ENCODE results near the gene STX10.

STX10 gene

DNA sequence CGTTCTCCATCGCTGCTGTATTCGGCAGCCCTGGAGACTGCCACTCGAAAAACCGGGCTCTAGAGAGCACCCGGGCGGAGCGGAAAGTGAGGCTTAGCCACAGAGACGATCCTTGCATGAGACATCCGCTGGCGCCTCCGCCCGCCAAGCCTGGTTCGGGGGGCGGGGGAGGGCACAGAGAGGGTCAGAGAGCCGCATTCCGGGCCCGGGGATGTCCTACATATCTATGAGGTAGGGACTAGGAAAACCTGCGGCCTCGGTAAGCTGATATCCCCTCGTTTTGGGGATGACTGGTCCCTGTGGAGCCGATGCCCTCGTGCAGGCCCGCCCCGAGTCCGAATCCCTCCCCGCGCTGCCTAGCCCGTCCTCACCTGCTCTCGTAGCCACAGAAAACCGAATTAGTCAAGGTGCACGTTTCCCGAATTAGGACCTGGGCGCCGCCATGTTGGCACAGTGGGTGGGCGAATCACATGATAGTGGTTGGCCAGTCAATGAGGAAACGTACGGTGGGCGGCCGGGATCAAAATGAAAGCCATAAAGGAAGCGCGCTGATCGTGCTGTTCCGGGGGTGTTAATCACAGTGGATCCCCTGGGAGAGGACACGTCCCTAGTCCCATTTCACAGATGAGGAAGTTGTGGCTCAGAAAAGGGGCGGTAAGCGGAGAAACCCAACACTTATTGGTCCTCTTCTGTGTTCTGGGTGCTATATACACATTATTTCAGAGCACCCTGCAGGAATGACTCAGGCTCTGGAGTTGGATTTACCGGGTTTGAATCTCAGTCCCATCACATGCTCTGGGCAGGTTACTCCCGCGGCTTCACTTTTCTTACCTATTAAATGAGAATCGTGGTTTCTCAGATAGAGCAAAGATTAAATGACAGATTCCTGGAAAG is 33.6 kb downstream of the STX10 start, which contains the start of gene TRMT1:
TRMT1 (minus strand) TSS at position 459 of the 894 bp plus-strand sequence; CDS start at position 118, 341 bp downstream.
- ChIA-PET POLR2A (interaction anchor here (1.3 kb wide), 1 partner anchor 16 kb away, joined by 5 read pairs; no protein-coding TSS in a partner anchor), CTCF (interaction anchor here (1.7 to 4.2 kb wide), 3 partner anchors 11 to 16 kb away, joined by 6 to 25 read pairs (median 8); no protein-coding TSS in a partner anchor)
- Histone ChIP-seq H3K9me3 (ENCODE audit: control extremely low read depth in 1 of 5, control insufficient read depth in 4 of 5, insufficient read depth in 2 of 5, low read depth in 1 of 5, low read length in 4 of 5) (no peaks in the 10 kb centered on the region), H3K36me3 (ENCODE audit: control insufficient read depth in 4 of 4, insufficient read depth in 4 of 4, low read length in 3 of 4) (peaks cover 3 to 34% (median 18%) of the 10 kb centered on the region in 4 experiments), H3K27ac (ENCODE audit: insufficient read depth in 1 of 2, low read depth in 1 of 2, low read length in 2 of 2, poor library complexity in 1 of 2, severe bottlenecking in 2 of 2) (peak within 1 kb of the TSS; percentile 61 to 83), H3K4me3 (ENCODE audit: control insufficient read depth in 1 of 7, extremely low read depth in 1 of 7, insufficient read depth in 4 of 7, low read depth in 2 of 7, low read length in 6 of 7) (peak within 1 kb of the TSS; percentile 83 to 97 (median 95)), H3K4me1 (ENCODE audit: control extremely low read depth in 1 of 4, control insufficient read depth in 4 of 4, insufficient read depth in 4 of 4, low read length in 3 of 4) (peaks cover 0 to 46% (median 36%) of the 10 kb centered on the region in 4 experiments), H3K27me3 (replicated peaks in 2 of 5; ENCODE audit: control insufficient read depth in 4 of 5, insufficient read depth in 5 of 5, low read length in 4 of 5) (no peaks in the 10 kb centered on the region)
- WGBS (ENCODE audit: insufficient coverage), result under 1% methylated on average over 49 of the region's 51 CpGs
- peak; percentile 92 to 97 (median 96) for DNase-seq

DNA sequence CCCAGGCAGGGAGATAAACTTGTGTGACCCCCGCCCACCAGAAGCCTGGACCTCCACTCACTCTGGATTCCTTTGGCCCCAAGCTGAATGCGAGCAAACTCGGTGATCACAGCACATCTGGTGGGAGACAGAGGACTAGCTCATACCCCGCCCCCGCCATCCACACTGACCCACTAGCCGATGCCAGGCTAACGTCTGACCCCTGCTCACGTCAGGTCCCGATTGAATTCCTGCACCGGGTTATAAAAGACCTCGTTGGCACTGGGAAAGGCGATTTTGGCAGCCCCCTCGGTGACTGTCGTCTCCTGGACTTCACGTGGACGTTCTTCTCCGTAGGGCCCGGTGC is 34.3 kb downstream of the STX10 start:
- WGBS (ENCODE audit: insufficient coverage), result 1% methylated on average over 18 of the region's 18 CpGs
- peak overlapping the region; percentile 61 to 83 for H3K27ac ChIP-seq (ENCODE audit: insufficient read depth in 1 of 2, low read depth in 1 of 2, low read length in 2 of 2, poor library complexity in 1 of 2, severe bottlenecking in 2 of 2)
- H3K36me3 ChIP-seq (ENCODE audit: control insufficient read depth in 4 of 4, insufficient read depth in 4 of 4, low read length in 3 of 4), result peaks cover 3 to 34% (median 17%) of the 10 kb centered on the region in 4 experiments
- peaks cover 0 to 46% (median 36%) of the 10 kb centered on the region in 4 experiments for H3K4me1 ChIP-seq (ENCODE audit: control extremely low read depth in 1 of 4, control insufficient read depth in 4 of 4, insufficient read depth in 4 of 4, low read length in 3 of 4)
- no peaks in the 10 kb centered on the region for H3K27me3 ChIP-seq (replicated peaks in 2 of 5; ENCODE audit: control insufficient read depth in 4 of 5, insufficient read depth in 5 of 5, low read length in 4 of 5)
- peak overlapping the region; percentile 83 to 97 (median 95) for H3K4me3 ChIP-seq (ENCODE audit: control insufficient read depth in 1 of 7, extremely low read depth in 1 of 7, insufficient read depth in 4 of 7, low read depth in 2 of 7, low read length in 6 of 7)
- ChIA-PET CTCF (interaction anchor here (1.5 to 4.2 kb wide), 2 partner anchors 10 to 24 kb away, joined by 3 to 25 read pairs; no protein-coding TSS in a partner anchor), POLR2A (interaction anchor here (1.3 kb wide), 1 partner anchor 16 kb away, joined by 5 read pairs; no protein-coding TSS in a partner anchor)
- no peaks in the 10 kb centered on the region for H3K9me3 ChIP-seq (ENCODE audit: control extremely low read depth in 1 of 5, control insufficient read depth in 4 of 5, insufficient read depth in 2 of 5, low read depth in 1 of 5, low read length in 4 of 5)
- DNase-seq, result no peak

DNA sequence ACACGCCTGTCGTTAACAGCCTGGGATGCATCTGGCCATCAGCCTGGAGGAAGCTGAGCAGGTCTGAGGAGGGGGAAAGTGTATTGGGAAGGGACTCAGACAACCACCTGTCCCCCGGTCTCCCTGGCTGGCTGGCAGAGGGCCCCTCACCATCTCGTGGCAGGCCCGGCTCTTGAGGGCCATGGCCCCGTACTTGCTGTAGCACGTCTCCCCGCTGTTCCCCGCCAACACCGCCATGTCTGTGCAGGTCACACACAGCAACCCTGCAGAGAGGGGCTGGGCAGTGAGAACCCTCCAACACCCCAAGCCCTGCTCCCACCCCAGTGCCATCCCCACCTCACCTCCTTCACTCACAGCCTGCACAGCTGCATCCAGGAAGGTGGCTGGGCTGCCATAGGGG is 37.6 kb downstream of the STX10 start:
- ChIA-PET POLR2A (no interaction called here), CTCF (interaction anchor here (1.7 kb wide), 1 partner anchor 11 kb away, joined by 4 read pairs; no protein-coding TSS in a partner anchor)
- DNase-seq, result no peak
- WGBS (ENCODE audit: insufficient coverage), result 95% methylated on average over 10 of the region's 10 CpGs
- H3K27ac ChIP-seq (ENCODE audit: insufficient read depth in 1 of 2, low read depth in 1 of 2, low read length in 2 of 2, poor library complexity in 1 of 2, severe bottlenecking in 2 of 2), result no peak overlapping the region
- H3K4me3 ChIP-seq (ENCODE audit: control insufficient read depth in 1 of 7, extremely low read depth in 1 of 7, insufficient read depth in 4 of 7, low read depth in 2 of 7, low read length in 6 of 7), result no peak overlapping the region
- H3K4me1 ChIP-seq (ENCODE audit: control extremely low read depth in 1 of 4, control insufficient read depth in 4 of 4, insufficient read depth in 4 of 4, low read length in 3 of 4), result peaks cover 0 to 24% (median 19%) of the 10 kb centered on the region in 4 experiments
- peaks cover 6 to 50% (median 29%) of the 10 kb centered on the region in 4 experiments for H3K36me3 ChIP-seq (ENCODE audit: control insufficient read depth in 4 of 4, insufficient read depth in 4 of 4, low read length in 3 of 4)
- no peaks in the 10 kb centered on the region for H3K27me3 ChIP-seq (replicated peaks in 2 of 5; ENCODE audit: control insufficient read depth in 4 of 5, insufficient read depth in 5 of 5, low read length in 4 of 5)
- H3K9me3 ChIP-seq (ENCODE audit: control extremely low read depth in 1 of 5, control insufficient read depth in 4 of 5, insufficient read depth in 2 of 5, low read depth in 1 of 5, low read length in 4 of 5), result no peaks in the 10 kb centered on the region

DNA sequence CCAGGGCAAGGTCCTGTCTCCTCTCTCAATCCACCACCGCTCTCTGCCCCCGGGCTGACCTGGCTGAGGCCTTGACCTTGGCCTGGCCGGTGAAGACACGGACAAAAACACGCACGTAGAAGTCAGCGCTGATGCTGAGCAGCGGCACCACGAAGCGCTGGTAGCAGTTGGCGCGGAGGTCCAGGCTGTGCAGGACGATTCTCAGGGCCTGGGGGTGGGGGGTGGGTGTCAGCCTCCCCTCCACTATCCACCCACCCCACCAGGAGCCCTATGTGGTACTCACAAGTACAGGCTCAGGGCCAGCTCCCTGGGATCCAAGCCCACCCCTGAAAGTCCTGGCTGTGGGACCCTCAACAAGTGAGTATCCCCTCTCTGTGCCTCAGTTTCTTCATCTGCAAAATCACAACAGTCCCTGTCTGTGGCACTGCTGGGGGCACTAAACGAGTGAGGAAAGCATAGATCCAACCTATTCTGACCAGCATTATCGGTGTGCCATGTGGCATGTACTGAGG is 40.0 kb downstream of the STX10 start:
- CTCF ChIA-PET, result no interaction called here
- 100% methylated on average over 2 of the region's 15 CpGs for WGBS (ENCODE audit: insufficient coverage)
- H3K4me1 ChIP-seq (ENCODE audit: control extremely low read depth in 1 of 4, control insufficient read depth in 4 of 4, insufficient read depth in 4 of 4, low read length in 3 of 4), result peaks cover 0 to 14% (median 11%) of the 10 kb centered on the region in 4 experiments
- peaks cover 6 to 53% (median 29%) of the 10 kb centered on the region in 4 experiments for H3K36me3 ChIP-seq (ENCODE audit: control insufficient read depth in 4 of 4, insufficient read depth in 4 of 4, low read length in 3 of 4)
- no peaks in the 10 kb centered on the region for H3K27me3 ChIP-seq (replicated peaks in 2 of 5; ENCODE audit: control insufficient read depth in 4 of 5, insufficient read depth in 5 of 5, low read length in 4 of 5)
- no peak for DNase-seq
- no peak overlapping the region for H3K4me3 ChIP-seq (ENCODE audit: control insufficient read depth in 1 of 7, extremely low read depth in 1 of 7, insufficient read depth in 4 of 7, low read depth in 2 of 7, low read length in 6 of 7)
- H3K27ac ChIP-seq (ENCODE audit: insufficient read depth in 1 of 2, low read depth in 1 of 2, low read length in 2 of 2, poor library complexity in 1 of 2, severe bottlenecking in 2 of 2), result no peak overlapping the region
- H3K9me3 ChIP-seq (ENCODE audit: control extremely low read depth in 1 of 5, control insufficient read depth in 4 of 5, insufficient read depth in 2 of 5, low read depth in 1 of 5, low read length in 4 of 5), result no peaks in the 10 kb centered on the region
- POLR2A ChIA-PET, result interaction anchor here (0.7 kb wide), 1 partner anchor 14 kb away, joined by 3 read pairs; no protein-coding TSS in a partner anchor

DNA sequence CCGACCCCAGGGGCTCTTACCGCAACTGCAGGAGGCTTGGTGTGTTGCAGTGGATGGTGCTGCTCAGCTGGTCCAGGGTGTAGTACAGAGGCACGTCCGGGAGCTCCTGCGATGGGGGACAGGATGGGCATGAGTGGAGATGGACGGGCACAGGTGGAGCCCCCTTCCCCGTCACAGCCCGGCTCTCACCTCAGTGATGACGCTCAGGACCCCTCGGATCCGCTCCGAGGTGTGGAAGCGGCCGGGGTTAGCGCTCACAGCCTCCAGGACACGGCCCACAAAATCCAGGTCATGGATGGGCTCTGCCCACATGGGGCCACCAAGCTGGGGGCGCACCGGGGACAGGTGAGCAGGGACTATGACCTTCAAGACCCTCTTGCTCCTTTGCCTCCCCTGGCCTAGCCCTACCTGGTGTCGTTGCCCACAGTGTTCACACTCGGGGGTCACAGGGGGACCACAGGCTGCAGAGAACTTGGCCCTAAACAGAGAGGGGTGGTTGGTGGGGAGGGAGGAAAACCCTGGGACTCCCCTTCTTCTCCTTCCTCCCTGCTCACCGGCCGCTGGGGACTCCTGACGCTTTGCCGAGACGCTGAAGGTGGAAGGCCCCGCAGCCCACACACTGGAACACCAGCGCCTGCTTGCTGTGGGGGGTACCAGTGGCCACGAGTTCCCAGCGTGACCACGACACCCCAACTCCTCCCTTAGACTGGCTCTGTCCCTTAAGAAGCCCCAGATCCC is 40.6 kb downstream of the STX10 start:
- WGBS (ENCODE audit: insufficient coverage), result 97% methylated on average over 25 of the region's 30 CpGs
- no peak overlapping the region for H3K27ac ChIP-seq (ENCODE audit: insufficient read depth in 1 of 2, low read depth in 1 of 2, low read length in 2 of 2, poor library complexity in 1 of 2, severe bottlenecking in 2 of 2)
- ChIA-PET POLR2A (no interaction called here), CTCF (no interaction called here)
- no peaks in the 10 kb centered on the region for H3K27me3 ChIP-seq (replicated peaks in 2 of 5; ENCODE audit: control insufficient read depth in 4 of 5, insufficient read depth in 5 of 5, low read length in 4 of 5)
- no peak overlapping the region for H3K4me3 ChIP-seq (ENCODE audit: control insufficient read depth in 1 of 7, extremely low read depth in 1 of 7, insufficient read depth in 4 of 7, low read depth in 2 of 7, low read length in 6 of 7)
- peaks cover 0 to 18% (median 15%) of the 10 kb centered on the region in 4 experiments for H3K4me1 ChIP-seq (ENCODE audit: control extremely low read depth in 1 of 4, control insufficient read depth in 4 of 4, insufficient read depth in 4 of 4, low read length in 3 of 4)
- H3K9me3 ChIP-seq (ENCODE audit: control extremely low read depth in 1 of 5, control insufficient read depth in 4 of 5, insufficient read depth in 2 of 5, low read depth in 1 of 5, low read length in 4 of 5), result no peaks in the 10 kb centered on the region
- peaks cover 6 to 47% (median 26%) of the 10 kb centered on the region in 4 experiments for H3K36me3 ChIP-seq (ENCODE audit: control insufficient read depth in 4 of 4, insufficient read depth in 4 of 4, low read length in 3 of 4)
- no peak for DNase-seq

DNA sequence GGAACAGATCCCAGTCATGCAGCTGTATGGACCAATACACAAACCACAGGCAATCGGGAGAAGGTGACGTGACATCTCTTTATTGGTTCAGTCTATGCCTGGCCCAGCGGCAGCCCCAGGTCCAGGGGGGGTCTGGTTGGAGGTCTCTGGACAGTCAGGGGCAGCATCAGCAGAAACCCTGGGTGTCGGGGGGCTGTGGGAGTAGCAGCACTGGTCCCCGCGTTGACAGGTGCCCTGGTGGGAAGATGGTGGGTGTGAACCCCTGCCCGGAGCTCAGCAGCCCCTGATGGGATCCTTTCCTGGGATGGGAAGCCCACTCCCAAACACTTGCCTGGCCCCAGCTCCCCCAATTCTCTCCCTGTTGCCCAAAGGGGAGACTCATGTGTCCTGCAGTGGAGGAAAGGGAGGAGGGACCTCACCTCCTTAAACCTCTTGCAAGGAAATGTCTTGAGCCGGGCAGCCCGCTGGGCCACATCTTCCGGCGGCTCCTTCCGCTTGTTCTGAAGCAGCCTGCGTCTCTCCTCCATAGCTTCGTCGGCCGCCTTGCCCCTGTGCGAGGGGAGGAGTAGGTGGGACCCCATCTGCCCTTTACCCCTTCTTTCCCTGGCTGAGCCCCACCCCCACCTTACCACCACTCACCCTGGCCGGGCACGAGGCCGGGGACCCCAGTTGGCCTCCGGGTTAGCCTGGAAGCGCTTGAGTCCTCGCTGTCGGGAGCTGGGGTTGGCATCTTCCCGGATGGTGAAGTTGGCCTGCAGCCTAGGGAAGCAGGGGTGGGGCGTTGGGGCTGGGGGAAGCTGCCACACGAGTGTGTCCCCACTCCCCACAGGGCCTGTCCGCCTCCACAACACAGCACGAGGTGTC is 45.1 kb downstream of the STX10 start:
- Histone ChIP-seq H3K9me3 (ENCODE audit: control extremely low read depth in 1 of 5, control insufficient read depth in 4 of 5, insufficient read depth in 2 of 5, low read depth in 1 of 5, low read length in 4 of 5) (no peaks in the 10 kb centered on the region), H3K4me1 (ENCODE audit: control extremely low read depth in 1 of 4, control insufficient read depth in 4 of 4, insufficient read depth in 4 of 4, low read length in 3 of 4) (peaks cover 0 to 55% (median 46%) of the 10 kb centered on the region in 4 experiments), H3K36me3 (ENCODE audit: control insufficient read depth in 4 of 4, insufficient read depth in 4 of 4, low read length in 3 of 4) (peaks cover 3 to 37% (median 16%) of the 10 kb centered on the region in 4 experiments), H3K4me3 (ENCODE audit: control insufficient read depth in 1 of 7, extremely low read depth in 1 of 7, insufficient read depth in 4 of 7, low read depth in 2 of 7, low read length in 6 of 7) (peak overlapping the region in 6 of 7 experiments; percentile 1 to 98 (median 66)), H3K27ac (ENCODE audit: insufficient read depth in 1 of 2, low read depth in 1 of 2, low read length in 2 of 2, poor library complexity in 1 of 2, severe bottlenecking in 2 of 2) (peak overlapping the region; percentile 56 to 95), H3K27me3 (replicated peaks in 2 of 5; ENCODE audit: control insufficient read depth in 4 of 5, insufficient read depth in 5 of 5, low read length in 4 of 5) (no peaks in the 10 kb centered on the region)
- 7% methylated on average over 11 of the region's 29 CpGs for WGBS (ENCODE audit: insufficient coverage)
- POLR2A ChIA-PET, result interaction anchor here (0.6 to 9.5 kb wide), 8 partner anchors 8 to 730 kb away, joined by 3 to 156 read pairs (median 6); partner anchors contain the start of genes CALR, IER2, NACC1 and STX10
- peak in 2 of 3 donors; percentile 70 to 75 for DNase-seq
- CTCF ChIA-PET, result interaction anchor here (0.8 to 4.2 kb wide), 13 partner anchors 8 to 127 kb away, joined by 3 to 25 read pairs (median 4); partner anchors contain the start of genes IER2, NACC1, STX10 and TRMT1
